Hepatocyte (in vitro differentiated cells): ENCODE measurements around the gene HOXC11. TPM values are rescaled to one million over a fixed set of nuclear protein-coding genes. Genes with fewer than 3 reads are reported as not detected.

ENCODE experiments used
- DNase-seq: peaks from one replicate; pipeline ENCODE4 v3.0.0-alpha.2; 2016; ENCODE audit warnings: low spot score
- H2AFZ ChIP-seq: fragments of 200-600 bp; sonication (generic); 2 replicates; pipeline ENCODE4 v1.6.0; 2016; ENCODE audit warnings: antibody characterized with exemption, mild to moderate bottlenecking
- H3K27ac ChIP-seq: fragments of 200-600 bp; sonication (generic); 2 replicates; pipeline ENCODE4 v1.5.1; 2016; ENCODE audit warnings: mild to moderate bottlenecking
- H3K27me3 ChIP-seq: fragments of 200-600 bp; sonication (generic); 2 replicates; pipeline ENCODE4 v1.6.1; 2016
- H3K36me3 ChIP-seq: fragments of 200-600 bp; sonication (generic); replicated peaks from 2 replicates; pipeline ENCODE4 v1.5.1; 2016; ENCODE audit warnings: low read depth; ENCODE audit not compliant: insufficient read depth
- H3K4me1 ChIP-seq: fragments of 200-600 bp; sonication (generic); 2 replicates; pipeline ENCODE4 v1.5.1; 2016; ENCODE audit warnings: mild to moderate bottlenecking, moderate library complexity; ENCODE audit not compliant: insufficient read depth
- H3K4me2 ChIP-seq: fragments of 200-600 bp; sonication (generic); 2 replicates; pipeline ENCODE4 v1.6.0; 2016
- H3K4me3 ChIP-seq: fragments of 200-600 bp; sonication (generic); 2 replicates; pipeline ENCODE4 v1.5.1; 2016; ENCODE audit warnings: mild to moderate bottlenecking
- H3K79me2 ChIP-seq: fragments of 200-600 bp; sonication (generic); 2 replicates; pipeline ENCODE4 v1.6.0; 2017; ENCODE audit warnings: mild to moderate bottlenecking
- H3K9me2 ChIP-seq: fragments of 200-600 bp; sonication (generic); replicated peaks from 2 replicates; pipeline ENCODE4 v1.6.0; 2017; ENCODE audit warnings: mild to moderate bottlenecking; ENCODE audit not compliant: insufficient read depth
- H3K9me3 ChIP-seq: fragments of 200-600 bp; sonication (generic); 2 replicates; pipeline ENCODE4 v1.5.1; 2016; ENCODE audit warnings: low read depth, mild to moderate bottlenecking
- H4K20me1 ChIP-seq: fragments of 200-600 bp; sonication (generic); 2 replicates; pipeline ENCODE4 v1.6.0; 2016; ENCODE audit warnings: mild to moderate bottlenecking; ENCODE audit not compliant: insufficient read depth, poor library complexity, severe bottlenecking
- CTCF ChIP-seq: fragments of 200-600 bp; sonication (generic); IDR thresholded peaks from 2 replicates; pipeline ENCODE4 v1.5.1; 2016; ENCODE audit warnings: antibody characterized with exemption, mild to moderate bottlenecking; ENCODE audit not compliant: poor library complexity
- EZH2 ChIP-seq: fragments of 200-600 bp; sonication (generic); IDR thresholded peaks from 2 replicates; pipeline ENCODE4 v1.6.1; 2016; ENCODE audit warnings: antibody characterized with exemption, mild to moderate bottlenecking, borderline replicate concordance
- EZH2phosphoT487 ChIP-seq: fragments of 200-600 bp; sonication (generic); IDR thresholded peaks from one replicate; pipeline ENCODE4 v1.6.1; 2018; ENCODE audit warnings: antibody characterized with exemption, mild to moderate bottlenecking, low read depth, moderate library complexity; ENCODE audit not compliant: unreplicated experiment, severe bottlenecking
- WGBS: methylation state at CpG from one replicate; pipeline ENCODE4 v1.1.6; 2016; ENCODE audit warnings: low lambda C conversion rate; ENCODE audit errors: missing lambda C conversion rate; 5-methylcytosine and 5-hydroxymethylcytosine counted together
- polyA plus RNA-seq: library from polyadenylated mRNA; unstranded; fragments of >200 nt; fragmentation: Nextera tagmentation; extraction: Ambion mirVana; gene quantifications from 2 replicates; pipeline ENCODE4 v1.2.1, GENCODE V29; 2016
- total RNA-seq: library from RNA; depleted of rRNA; stranded (reverse); fragments of >200 nt; gene quantifications from 2 replicates; pipeline ENCODE4 v1.2.3, GENCODE V29; 2014

HOXC11 gene
- total and polyA plus RNA-seq, 2 experiments from 2014 or later: 0.63 to 1.3 TPM

GRCh38 chr12:53992377-53992889, 19.5 kb downstream of the HOXC11 start:
- H3K4me1 ChIP-seq: peaks cover 23% of the 10 kb centered on the region
- H3K27ac ChIP-seq: no peak overlapping the region
- no peak overlapping the region for H2AFZ ChIP-seq
- no peaks in the 10 kb centered on the region for H4K20me1 ChIP-seq
- TF ChIP-seq EZH2 (no peak), EZH2phosphoT487 (no peak), CTCF (no peak)
- H3K9me3 ChIP-seq: no peaks in the 10 kb centered on the region
- peaks cover 98% of the 10 kb centered on the region for H3K27me3 ChIP-seq
- DNase-seq: no peak
- H3K9me2 ChIP-seq: no peaks in the 10 kb centered on the region
- H3K4me3 ChIP-seq: no peak overlapping the region
- H3K4me2 ChIP-seq: no peak overlapping the region
- no peaks in the 10 kb centered on the region for H3K36me3 ChIP-seq
- WGBS: 51% methylated on average over 7 of the region's 7 CpGs
- H3K79me2 ChIP-seq: no peaks in the 10 kb centered on the region

GRCh38 chr12:53993162-53994008, 20.5 kb downstream of the HOXC11 start:
- H3K79me2 ChIP-seq: no peaks in the 10 kb centered on the region
- H3K4me1 ChIP-seq: peaks cover 23% of the 10 kb centered on the region
- H2AFZ ChIP-seq: peak overlapping the region; percentile 35
- peak; percentile 50 for TF ChIP-seq EZH2phosphoT487
- no peak for TF ChIP-seq CTCF
- WGBS: 53% methylated on average over 18 of the region's 18 CpGs
- H3K9me2 ChIP-seq: no peaks in the 10 kb centered on the region
- DNase-seq: no peak
- H3K27ac ChIP-seq: no peak overlapping the region
- no peak overlapping the region for H3K4me2 ChIP-seq
- H3K27me3 ChIP-seq: peaks cover 98% of the 10 kb centered on the region
- no peaks in the 10 kb centered on the region for H3K36me3 ChIP-seq
- H3K4me3 ChIP-seq: no peak overlapping the region
- no peaks in the 10 kb centered on the region for H4K20me1 ChIP-seq
- no peaks in the 10 kb centered on the region for H3K9me3 ChIP-seq

- Histone ChIP-seq H4K20me1 (no peaks in the 10 kb centered on the region), H3K9me3 (no peaks in the 10 kb centered on the region), H3K27me3 (peaks cover 98% of the 10 kb centered on the region), H3K4me3 (no peak overlapping the region), H3K9me2 (no peaks in the 10 kb centered on the region), H3K4me2 (peak overlapping the region; percentile 83), H3K79me2 (no peaks in the 10 kb centered on the region), H3K4me1 (peaks cover 23% of the 10 kb centered on the region), H2AFZ (peak overlapping the region; percentile 35), H3K27ac (no peak overlapping the region), H3K36me3 (no peaks in the 10 kb centered on the region)
- WGBS: 16% methylated on average over 19 of the region's 19 CpGs
- no peak for DNase-seq
- TF ChIP-seq EZH2 (no peak), EZH2phosphoT487 (peak; percentile 27), CTCF (no peak)
These were observed 21.0 kb downstream of the HOXC11 start for GRCh38 chr12:53994009-53994263.
